H9 (cell line): Measurements from ENCODE around the gene INTS4. TPM values are rescaled to one million over a fixed set of nuclear protein-coding genes. Genes with fewer than 3 reads are reported as not detected.

ENCODE experiments used
- DNase-seq: peaks from one replicate; pipeline ENCODE4 v3.0.0-alpha.2; 2017
- H2AFZ ChIP-seq: one replicate; pipeline ENCODE4 v1.6.1; 2013; ENCODE audit warnings: mild to moderate bottlenecking, low read length, control low read depth, moderate library complexity
- H2AK5ac ChIP-seq: 2 replicates; pipeline ENCODE4 v1.6.1; 2013; ENCODE audit warnings: low read length, control low read depth, mixed read lengths; ENCODE audit not compliant: insufficient read length
- H2BK120ac ChIP-seq: one replicate; pipeline ENCODE4 v1.6.1; 2013; ENCODE audit warnings: low read depth, mild to moderate bottlenecking, low read length, control low read depth, inconsistent platforms; ENCODE audit not compliant: poor library complexity, severe bottlenecking
- H2BK12ac ChIP-seq: 2 replicates; pipeline ENCODE4 v1.6.1; 2013; ENCODE audit warnings: low read length, control low read depth, mixed read lengths, low read depth; ENCODE audit not compliant: insufficient read length
- H2BK15ac ChIP-seq: 2 replicates; pipeline ENCODE4 v1.6.1; 2013; ENCODE audit warnings: low read depth, low read length, control low read depth
- H2BK20ac ChIP-seq: one replicate; pipeline ENCODE4 v1.6.1; 2013; ENCODE audit warnings: low read depth, mild to moderate bottlenecking, low read length, control low read depth, inconsistent platforms; ENCODE audit not compliant: poor library complexity, severe bottlenecking
- H2BK5ac ChIP-seq: 2 replicates; pipeline ENCODE4 v1.6.1; 2013; ENCODE audit warnings: low read length, control low read depth, mixed read lengths; ENCODE audit not compliant: insufficient read length
- H3K14ac ChIP-seq: 2 replicates; pipeline ENCODE4 v1.6.1; 2013; ENCODE audit warnings: low read length, control low read depth; ENCODE audit not compliant: insufficient read depth
- H3K18ac ChIP-seq: 2 replicates; pipeline ENCODE4 v1.6.1; 2013; ENCODE audit warnings: low read depth, mild to moderate bottlenecking, mixed read lengths, low read length, control low read depth; ENCODE audit not compliant: insufficient read length
- H3K23ac ChIP-seq: 2 replicates; pipeline ENCODE4 v1.6.1; 2013; ENCODE audit warnings: low read length, control low read depth, mixed read lengths, low read depth; ENCODE audit not compliant: insufficient read length
- H3K23me2 ChIP-seq: 2 replicates; pipeline ENCODE4 v1.6.1; 2013; ENCODE audit warnings: low read depth, mild to moderate bottlenecking, mixed read lengths, low read length, control low read depth; ENCODE audit not compliant: insufficient read length, poor library complexity, severe bottlenecking
- H3K27ac ChIP-seq: 2 replicates; pipeline ENCODE4 v1.5.1; 2013; ENCODE audit warnings: low read length, control low read depth, mixed read lengths, low read depth; ENCODE audit not compliant: insufficient read length
- H3K27me3 ChIP-seq: 2 replicates; pipeline ENCODE4 v1.6.1; 2013; ENCODE audit warnings: low read length, control low read depth, inconsistent platforms; ENCODE audit not compliant: insufficient read depth
- H3K4ac ChIP-seq: 2 replicates; pipeline ENCODE4 v1.6.1; 2013; ENCODE audit warnings: low read depth, mild to moderate bottlenecking, control low read depth, inconsistent platforms, low read length, moderate library complexity
- H3K4me1 ChIP-seq: 2 replicates; pipeline ENCODE4 v1.6.1; 2013; ENCODE audit warnings: low read length, control low read depth, inconsistent platforms; ENCODE audit not compliant: insufficient read depth
- H3K4me2 ChIP-seq: 2 replicates; pipeline ENCODE4 v1.6.1; 2013; ENCODE audit warnings: low read length, control low read depth, mixed read lengths; ENCODE audit not compliant: insufficient read length, insufficient read depth
- H3K56ac ChIP-seq: 2 replicates; pipeline ENCODE4 v1.6.1; 2013; ENCODE audit warnings: low read depth, mild to moderate bottlenecking, mixed read lengths, low read length, control low read depth; ENCODE audit not compliant: insufficient read length
- H3K79me1 ChIP-seq: 2 replicates; pipeline ENCODE4 v1.6.1; 2013; ENCODE audit warnings: low read depth, mild to moderate bottlenecking, moderate library complexity, low read length, control low read depth, inconsistent platforms; ENCODE audit not compliant: insufficient read depth, poor library complexity, severe bottlenecking
- H3K79me2 ChIP-seq: 2 replicates; pipeline ENCODE4 v1.6.1; 2013; ENCODE audit warnings: low read length, control low read depth, inconsistent platforms; ENCODE audit not compliant: insufficient read depth
- H3K9ac ChIP-seq: 2 replicates; pipeline ENCODE4 v1.6.1; 2013; ENCODE audit warnings: low read length, control low read depth, mixed read lengths; ENCODE audit not compliant: insufficient read length; ENCODE audit errors: extremely low read depth
- H3K9me3 ChIP-seq: one replicate; pipeline ENCODE4 v1.6.1; 2013; ENCODE audit warnings: low read depth, low read length, inconsistent platforms; ENCODE audit not compliant: control insufficient read depth
- H3T11ph ChIP-seq: one replicate; pipeline ENCODE4 v1.6.1; 2013; ENCODE audit warnings: mild to moderate bottlenecking, low read length, control low read depth, inconsistent platforms
- H4K20me1 ChIP-seq: one replicate; pipeline ENCODE4 v1.6.1; 2013; ENCODE audit not compliant: control insufficient read depth, insufficient read length, insufficient read depth
- H4K5ac ChIP-seq: 2 replicates; pipeline ENCODE4 v1.6.1; 2013; ENCODE audit warnings: low read depth, mild to moderate bottlenecking, mixed read lengths, low read length, control low read depth; ENCODE audit not compliant: insufficient read length
- H4K8ac ChIP-seq: replicated peaks from 2 replicates; pipeline ENCODE4 v1.6.1; 2013; ENCODE audit warnings: low read length, control low read depth, mixed read lengths, low read depth; ENCODE audit not compliant: insufficient read length
- H4K91ac ChIP-seq: 2 replicates; pipeline ENCODE4 v1.6.1; 2013; ENCODE audit warnings: low read depth, mild to moderate bottlenecking, moderate library complexity, mixed read lengths, low read length, control low read depth; ENCODE audit not compliant: insufficient read length
- H3K27ac Mint-ChIP-seq, 3 experiments: 2 replicates in 2 of 3; 3 replicates in 1 of 3; pipeline ENCODE4 v1.8.0; 2020 to 2021; ENCODE audit warnings: mixed read lengths in 3 of 3, mild to moderate bottlenecking in 1 of 3, moderate library complexity in 1 of 3
- H3K27me3 Mint-ChIP-seq: 2 replicates; pipeline ENCODE4 v1.8.0; 2021; ENCODE audit warnings: low read depth, mild to moderate bottlenecking, moderate library complexity, mixed read lengths
- H3K36me3 Mint-ChIP-seq, 3 experiments: 2 replicates in 2 of 3; 3 replicates in 1 of 3; pipeline ENCODE4 v1.8.0; 2020 to 2021; ENCODE audit warnings: low read depth in 3 of 3, mixed read lengths in 3 of 3; ENCODE audit not compliant: insufficient read depth in 1 of 3
- H3K4me1 Mint-ChIP-seq, 2 experiments: 2 replicates each; pipeline ENCODE4 v1.8.0; 2020; ENCODE audit warnings: mixed read lengths in 2 of 2
- H3K4me3 Mint-ChIP-seq, 2 experiments: 2 replicates in 1 of 2; 3 replicates in 1 of 2; pipeline ENCODE4 v1.8.0; 2020 to 2021; ENCODE audit warnings: mild to moderate bottlenecking in 2 of 2, mixed read lengths in 2 of 2, moderate library complexity in 1 of 2
- H3K9me3 Mint-ChIP-seq, 2 experiments: 2 replicates in 1 of 2; 3 replicates in 1 of 2; pipeline ENCODE4 v1.8.0; 2020; ENCODE audit warnings: mild to moderate bottlenecking in 2 of 2, mixed read lengths in 2 of 2, moderate library complexity in 1 of 2
- CTCF ChIP-seq: fragments of 200-600 bp; sonication (generic); conservative IDR thresholded peaks from 3 replicates; pipeline ENCODE4 v1.8.0; 2021; ENCODE audit warnings: antibody characterized with exemption, mild to moderate bottlenecking
- WGBS: extraction: QIAGEN DNeasy Blood & Tissue Kit; methylation state at CpG from one replicate; pipeline ENCODE4 v1.1.7; 2013; ENCODE audit warnings: missing lambda C conversion rate, low lambda C conversion rate, mixed read lengths; ENCODE audit not compliant: insufficient read length; ENCODE audit errors: extremely low coverage; 5-methylcytosine and 5-hydroxymethylcytosine counted together
- total RNA-seq: library from RNA; stranded (reverse); gene quantifications from 2 replicates; pipeline ENCODE4 v1.2.1, GENCODE V29; 2021

The INTS4 gene
- total RNA-seq, 1 experiment from 2014 or later, result 38.6 TPM

GRCh38 chr11:78034623-78035022 is 40.2 kb upstream of the INTS4 start:
- H3K27ac Mint-ChIP-seq, result peak overlapping the region in 1 of 3 experiments; percentile 17; a peak in 2 of 7 replicates
- H3K9me3 ChIP-seq, result no peaks in the 10 kb centered on the region
- DNase-seq, result no peak
- no peak overlapping the region for H3T11ph ChIP-seq
- no peaks in the 10 kb centered on the region for H3K79me2 ChIP-seq
- peak overlapping the region; percentile 40 for H3K18ac ChIP-seq
- no peak overlapping the region for H3K4ac ChIP-seq
- H4K91ac ChIP-seq, result no peak overlapping the region
- no peak overlapping the region for H3K56ac ChIP-seq
- no peaks in the 10 kb centered on the region for H3K27me3 ChIP-seq
- H3K27me3 Mint-ChIP-seq, result no peaks in the 10 kb centered on the region
- no peak overlapping the region for H3K4me2 ChIP-seq
- H2BK12ac ChIP-seq, result no peak overlapping the region
- no peak overlapping the region for H2BK120ac ChIP-seq
- no peaks in the 10 kb centered on the region; a peak in 1 of 5 replicates for H3K9me3 Mint-ChIP-seq
- no peaks in the 10 kb centered on the region for H3K36me3 Mint-ChIP-seq
- H2AK5ac ChIP-seq, result no peak overlapping the region
- H4K5ac ChIP-seq, result no peak overlapping the region
- peaks cover 2% of the 10 kb centered on the region for H3K23me2 ChIP-seq
- no peaks in the 10 kb centered on the region for H4K20me1 ChIP-seq
- no peak overlapping the region for H2BK20ac ChIP-seq
- no peaks in the 10 kb centered on the region for H3K79me1 ChIP-seq
- no peak overlapping the region for H3K27ac ChIP-seq
- H2AFZ ChIP-seq, result no peak overlapping the region
- no CpG with 5 or more reads among the region's 10 CpGs for WGBS
- H3K4me1 Mint-ChIP-seq, result peaks cover 3 to 17% of the 10 kb centered on the region in 2 experiments
- peak; percentile 42 for TF ChIP-seq CTCF
- no peak overlapping the region for H3K14ac ChIP-seq
- H2BK5ac ChIP-seq, result no peak overlapping the region
- no peak overlapping the region for H3K23ac ChIP-seq
- H3K4me3 Mint-ChIP-seq, result no peak overlapping the region
- H3K9ac ChIP-seq, result no peak overlapping the region
- H3K4me1 ChIP-seq, result no peaks in the 10 kb centered on the region
- H4K8ac ChIP-seq, result no peak overlapping the region
- H2BK15ac ChIP-seq, result no peak overlapping the region
